ENCODE results near the gene STOM.

- TF ChIP-seq CTCF (IDR thresholded peaks at IDR 0.05) = no peak
- no peak for TF ChIP-seq POLR2A (IDR thresholded peaks at IDR 0.05)
- TF ChIP-seq POLR2AphosphoS5 (IDR thresholded peaks at IDR 0.05) = no peak
Observed at GRCh38 chr9:121339437-121339836, 30.6 kb downstream of the STOM start.
